CD4-positive, alpha-beta T cell (primary cell): Measurements from ENCODE around the gene RNASET2. TPM values are rescaled to one million over a fixed set of nuclear protein-coding genes. Genes with fewer than 3 reads are reported as not detected.

Experiments
- ATAC-seq: fragments of 200-7000 bp; cut with Tn5 transposase; one replicate; pipeline ENCODE4 v1.10.0; 2022; ENCODE audit warnings: mild to moderate bottlenecking; ENCODE audit not compliant: poor library complexity
- CTCF ChIA-PET: fragments of 350-600 bp; sonication (Branson Sonifier 250); formaldehyde crosslinking; loops from one replicate; lab custom pipeline; 2021; ENCODE audit warnings: antibody characterized with exemption, inconsistent platforms; lab: Charles Lee
- POLR2A ChIA-PET: fragments of 350-600 bp; sonication (Branson Sonifier 250); formaldehyde crosslinking; loops from one replicate; lab custom pipeline; 2021; ENCODE audit warnings: antibody characterized with exemption, inconsistent platforms; lab: Charles Lee
- DNase-seq, 14 experiments: peaks; one replicate each; pipeline ENCODE4 v3.0.0-alpha.2; 2013 to 2020; ENCODE audit warnings: mixed read lengths in 2 of 14
- H3K27ac ChIP-seq, 2 donors: one replicate each; pipeline versions ENCODE4 v1.5.1 to v1.7.0; 2013; ENCODE audit warnings: low read length in 2 of 2, low read depth in 1 of 2, mild to moderate bottlenecking in 1 of 2
- H3K27me3 ChIP-seq, 2 experiments: 1 replicate in 1 of 2; 2 replicates in 1 of 2; pipeline versions ENCODE4 v1.6.1 to v1.7.0; 2013; ENCODE audit warnings: low read length in 2 of 2, control low read depth in 1 of 2, mild to moderate bottlenecking in 1 of 2, moderate library complexity in 1 of 2; ENCODE audit not compliant: insufficient read depth in 2 of 2, control insufficient read depth in 1 of 2
- H3K36me3 ChIP-seq: one replicate; pipeline ENCODE4 v1.6.1; 2013; ENCODE audit warnings: low read length, control low read depth; ENCODE audit not compliant: insufficient read depth
- H3K4me1 ChIP-seq: one replicate; pipeline ENCODE4 v1.6.1; 2013; ENCODE audit warnings: low read length, control low read depth; ENCODE audit not compliant: insufficient read depth
- H3K4me3 ChIP-seq: one replicate; pipeline ENCODE4 v1.5.1; 2013; ENCODE audit warnings: mild to moderate bottlenecking, low read length, moderate library complexity
- H3K9me3 ChIP-seq, 2 experiments: 1 replicate in 1 of 2; 2 replicates in 1 of 2; pipeline versions ENCODE4 v1.6.1 to v1.7.0; 2013; ENCODE audit warnings: low read length in 2 of 2, mild to moderate bottlenecking in 2 of 2, control low read depth in 1 of 2, moderate library complexity in 1 of 2; ENCODE audit not compliant: control insufficient read depth in 1 of 2, insufficient read depth in 1 of 2
- H3K27ac Mint-ChIP-seq: one replicate; pipeline ENCODE4 v1.8.0; 2020; ENCODE audit warnings: mixed read lengths
- H3K27me3 Mint-ChIP-seq: one replicate; pipeline ENCODE4 v1.8.0; 2021; ENCODE audit warnings: mixed read lengths
- H3K36me3 Mint-ChIP-seq: one replicate; pipeline ENCODE4 v1.8.0; 2021; ENCODE audit warnings: low read depth, mixed read lengths
- H3K4me1 Mint-ChIP-seq: one replicate; pipeline ENCODE4 v1.8.0; 2021; ENCODE audit warnings: low read depth, mixed read lengths
- H3K4me3 Mint-ChIP-seq: one replicate; pipeline ENCODE4 v1.8.0; 2020; ENCODE audit warnings: mild to moderate bottlenecking, mixed read lengths
- H3K9me3 Mint-ChIP-seq: one replicate; pipeline ENCODE4 v1.8.0; 2020; ENCODE audit warnings: mixed read lengths
- CTCF ChIP-seq: fragments of 200-600 bp; IDR thresholded peaks from one replicate; pipeline ENCODE4 v1.8.0; 2022; ENCODE audit warnings: antibody characterized with exemption, mild to moderate bottlenecking
- intact Hi-C, 2 experiments: fragments of 100-400 bp; cut with DNase I in 1 of 2; cut with micrococcal nuclease in 1 of 2; formaldehyde crosslinking; loops; one replicate each; pipeline versions ENCODE4 v1.15.1 to v1.9.0; 2023 to 2025; cut with DNase I, micrococcal nuclease
- total RNA-seq, 174 experiments: library from RNA in 2 of 174; stranded (reverse) in 2 of 174; gene quantifications; one replicate each; pipeline ENCODE4 v1.2.3 and lab custom pipeline; 2021 to 2026

RNASET2 gene
- total RNA-seq, 2 experiments from 2014 or later: 164 to 165 TPM

- Mint-ChIP-seq H3K4me1 (no peaks in the 10 kb centered on the region), H3K4me3 (no peak overlapping the region), H3K36me3 (no peaks in the 10 kb centered on the region), H3K27ac (no peak overlapping the region), H3K9me3 (no peaks in the 10 kb centered on the region), H3K27me3 (no peaks in the 10 kb centered on the region)
- no peak overlapping the region for H3K4me3 ChIP-seq
- peaks cover 0 to 25% of the 10 kb centered on the region in 2 experiments for H3K9me3 ChIP-seq
- no peak for ATAC-seq
- CTCF ChIA-PET: no interaction called here
- POLR2A ChIA-PET: no interaction called here
- no peak overlapping the region for H3K27ac ChIP-seq
- intact Hi-C loops: no loop called here
- no peaks in the 10 kb centered on the region for H3K36me3 ChIP-seq
- H3K4me1 ChIP-seq: peaks cover under 1% of the 10 kb centered on the region
- DNase-seq: no peak
- no peaks in the 10 kb centered on the region for H3K27me3 ChIP-seq
- TF ChIP-seq CTCF: no peak
Observed at GRCh38 chr6:166901626-166902025, 54.7 kb downstream of the RNASET2 start.

- no peaks in the 10 kb centered on the region for H3K4me1 Mint-ChIP-seq
- H3K36me3 Mint-ChIP-seq: no peaks in the 10 kb centered on the region
- ATAC-seq: no peak
- Histone ChIP-seq H3K27ac (no peak overlapping the region), H3K4me1 (no peaks in the 10 kb centered on the region), H3K27me3 (no peaks in the 10 kb centered on the region), H3K36me3 (no peaks in the 10 kb centered on the region), H3K4me3 (no peak overlapping the region), H3K9me3 (peaks cover 0 to 25% of the 10 kb centered on the region in 2 experiments)
- H3K27ac Mint-ChIP-seq: no peak overlapping the region
- no peaks in the 10 kb centered on the region for H3K27me3 Mint-ChIP-seq
- no peak overlapping the region for H3K4me3 Mint-ChIP-seq
- CTCF ChIA-PET: no interaction called here
- POLR2A ChIA-PET: no interaction called here
- no peak for DNase-seq
- no peak for TF ChIP-seq CTCF
- H3K9me3 Mint-ChIP-seq: no peaks in the 10 kb centered on the region
- intact Hi-C loops: no loop called here
Observed at GRCh38 chr6:166900956-166901607, 55.3 kb downstream of the RNASET2 start.

GRCh38 chr6:166900130-166900708 is 56.1 kb downstream of the RNASET2 start:
- Mint-ChIP-seq H3K4me1 (no peaks in the 10 kb centered on the region), H3K4me3 (no peak overlapping the region), H3K27me3 (no peaks in the 10 kb centered on the region), H3K27ac (no peak overlapping the region), H3K9me3 (no peaks in the 10 kb centered on the region), H3K36me3 (no peaks in the 10 kb centered on the region)
- Histone ChIP-seq H3K9me3 (peaks cover 0 to 25% of the 10 kb centered on the region in 2 experiments), H3K27ac (no peak overlapping the region), H3K4me3 (no peak overlapping the region), H3K4me1 (no peaks in the 10 kb centered on the region), H3K36me3 (no peaks in the 10 kb centered on the region), H3K27me3 (no peaks in the 10 kb centered on the region)
- POLR2A ChIA-PET: no interaction called here
- TF ChIP-seq CTCF: no peak
- intact Hi-C loops: no loop called here
- no peak for ATAC-seq
- CTCF ChIA-PET: no interaction called here
- no peak for DNase-seq
